Activated T-cell treated with anti-CD3 and anti-CD28 coated beads, Interleukin-2, amount 50 U/mL, for 1 hour (primary cell): Measurements from ENCODE around the gene KRT86.
A peak's percentile ranks its signal among the peaks of the same experiment; 100 is the strongest.

Experiments used
- DNase-seq: peaks from one replicate; pipeline ENCODE4 v3.0.0-alpha.2; 2020

The KRT86 gene

GRCh38 chr12:52317468-52318052 is 43.1 kb downstream of the KRT86 start:
- DNase-seq: no peak

DNA sequence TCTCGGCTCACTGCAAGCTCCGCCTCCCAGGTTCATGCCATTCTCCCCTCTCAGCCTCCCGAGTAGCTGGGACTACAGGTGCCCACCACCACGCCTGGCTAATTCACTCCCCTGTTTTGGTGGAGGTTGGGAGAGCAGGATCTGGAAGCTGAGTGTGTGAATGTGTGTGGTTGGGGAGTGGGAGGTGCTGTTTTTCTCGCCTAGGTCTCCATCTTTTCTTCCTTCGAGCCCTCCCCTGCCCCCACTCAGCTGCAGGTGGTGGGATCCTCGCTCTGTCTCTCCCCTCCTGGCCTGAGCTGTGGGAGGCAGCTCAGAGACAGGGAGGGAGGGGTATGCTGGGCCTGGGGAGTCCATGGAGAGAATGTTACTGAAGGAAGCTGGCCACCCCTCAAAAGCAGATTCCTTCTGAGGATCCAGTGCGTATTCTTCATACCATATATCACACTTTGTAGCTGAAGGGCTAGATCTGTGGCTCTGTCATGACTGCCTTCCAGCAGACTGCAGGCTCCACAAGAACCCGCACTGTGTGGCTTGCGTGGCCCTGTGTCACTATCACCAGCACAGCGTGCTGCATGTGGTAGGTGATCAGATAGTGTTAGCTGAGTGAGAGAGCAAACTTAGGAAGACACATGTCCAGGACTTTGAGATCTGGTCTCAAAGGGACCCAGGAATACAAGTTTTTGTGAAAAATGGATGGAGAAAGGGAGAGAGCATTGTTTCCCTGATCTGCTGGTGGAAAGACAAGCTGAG is 44.0 kb downstream of the KRT86 start:
- no peak for DNase-seq

DNA sequence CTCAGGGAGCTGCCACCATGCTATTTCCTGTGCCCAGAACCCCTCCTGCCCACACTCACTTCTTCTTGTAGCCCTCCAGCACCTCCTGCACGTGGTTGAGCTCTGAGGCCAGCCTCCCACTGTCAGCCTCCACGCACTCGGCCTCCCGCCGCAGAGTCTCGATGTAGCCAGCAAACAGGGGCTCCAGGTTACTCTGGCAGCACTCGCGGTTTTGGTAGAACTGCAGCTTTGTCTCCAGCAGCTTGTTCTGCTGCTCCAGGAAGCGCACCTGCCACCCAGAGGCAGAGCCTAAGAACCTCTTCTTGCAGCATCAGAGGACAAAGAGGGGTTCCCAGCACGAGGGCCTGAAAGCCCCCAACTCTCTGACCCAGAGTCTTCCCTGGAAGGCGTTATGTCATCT is 44.7 kb downstream of the KRT86 start:
- no peak for DNase-seq

- DNase-seq: no peak
These were observed 46.4 kb downstream of the KRT86 start, which contains the start of gene KRT83 for GRCh38 chr12:52320784-52321400. Gene KRT83, minus strand, starts transcription at chr12:52321398. Its CDS starts 63 bp downstream, at chr12:52321335.

- no peak for DNase-seq
These were observed 47.0 kb downstream of the KRT86 start for GRCh38 chr12:52321418-52321817.

DNA sequence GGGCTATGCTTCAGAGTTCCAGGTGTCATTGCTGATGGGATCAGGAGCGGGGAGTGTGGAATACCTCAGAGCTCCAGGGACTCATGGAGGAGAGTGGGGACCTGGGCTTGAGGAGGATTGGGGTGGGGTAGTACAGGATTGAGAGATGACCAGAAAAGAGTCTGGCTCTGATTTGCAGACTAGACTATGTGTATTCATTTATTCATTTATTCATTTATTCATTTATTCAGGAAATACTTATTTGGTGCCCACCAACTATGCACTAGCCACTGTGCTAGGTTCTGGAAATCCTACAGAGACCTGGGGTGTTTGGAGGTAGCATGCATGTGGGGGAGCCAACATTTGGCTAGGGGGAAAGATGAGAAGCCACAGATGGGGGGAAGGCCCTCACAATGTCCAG is 47.6 kb downstream of the KRT86 start:
- no peak for DNase-seq

DNA sequence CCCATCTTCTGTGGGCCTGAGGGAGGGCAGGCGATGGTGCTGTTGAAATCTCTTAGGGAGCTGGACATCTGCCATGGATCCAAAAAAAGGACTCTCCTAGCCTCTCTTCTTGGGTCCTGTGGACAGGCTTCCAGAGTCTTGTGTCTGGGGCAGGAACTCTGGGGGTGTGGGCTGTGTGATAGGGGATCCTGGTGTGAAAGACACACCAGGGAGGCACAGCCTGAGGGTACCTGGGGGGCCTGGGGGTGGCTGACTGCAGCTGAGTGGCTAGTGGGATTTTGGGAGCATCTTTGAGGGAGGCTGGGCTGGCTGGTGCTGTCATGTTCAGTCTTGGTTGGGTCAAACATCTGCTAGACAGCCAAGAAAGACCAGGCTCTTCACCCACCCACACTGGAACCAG is 48.6 kb downstream of the KRT86 start:
- DNase-seq: no peak

- no peak for DNase-seq
These were observed 49.1 kb downstream of the KRT86 start for GRCh38 chr12:52323416-52324152.

DNA sequence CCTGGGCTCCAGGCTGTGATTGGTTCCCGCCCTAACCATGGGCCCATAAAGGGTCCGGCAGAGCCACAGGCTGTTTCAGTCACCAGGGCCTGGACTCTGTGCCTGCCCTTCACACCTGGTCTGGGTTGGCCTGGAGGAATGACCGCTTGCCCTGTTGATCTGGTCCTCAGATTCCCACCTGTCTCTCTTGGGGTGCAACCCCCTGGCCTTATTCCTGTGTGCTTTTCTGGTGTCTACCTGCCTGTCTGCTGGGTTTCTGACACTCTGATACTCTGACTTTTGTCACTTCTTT is 49.7 kb downstream of the KRT86 start:
- DNase-seq: no peak

DNA sequence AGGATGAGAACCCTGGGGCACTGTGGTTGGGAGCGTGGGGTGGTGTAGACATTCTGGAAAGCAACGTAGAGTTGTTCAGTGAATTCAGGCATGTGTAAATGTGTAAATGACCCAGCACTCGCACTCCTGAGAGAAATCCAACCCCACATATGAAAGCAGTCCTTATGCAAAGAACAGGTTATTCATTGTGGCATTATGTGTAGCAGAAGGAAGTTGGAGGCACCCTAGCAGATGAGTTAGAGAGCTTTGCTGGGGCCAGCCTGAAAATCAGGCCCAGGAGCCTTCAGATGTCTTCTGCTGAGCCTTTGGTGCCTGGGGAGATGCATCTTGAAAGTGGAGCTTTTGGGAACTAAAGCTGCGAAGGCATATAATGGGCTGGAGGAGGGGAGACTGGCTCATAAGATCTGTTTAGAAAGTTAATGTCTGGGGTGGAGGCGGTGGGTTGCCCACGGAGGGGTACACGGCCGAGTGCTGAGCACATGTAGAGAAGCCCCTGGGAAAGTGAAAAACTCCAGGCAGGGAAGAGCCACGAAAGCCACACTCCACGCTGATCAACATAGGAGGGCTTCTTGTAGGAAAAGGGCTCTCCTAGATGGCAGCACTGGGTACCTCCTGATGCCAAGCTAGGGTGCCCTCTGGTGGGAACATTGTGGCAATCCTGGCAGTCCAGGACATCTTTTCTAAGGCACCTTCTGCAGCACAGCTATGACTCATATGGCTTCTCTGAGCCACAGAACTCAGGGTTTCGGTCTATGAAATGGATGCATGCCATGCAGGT is 52.8 kb downstream of the KRT86 start:
- DNase-seq: peak; percentile 71

- no peak for DNase-seq
These were observed 53.5 kb downstream of the KRT86 start for GRCh38 chr12:52327830-52328500.

- DNase-seq: no peak
These were observed 56.6 kb downstream of the KRT86 start for GRCh38 chr12:52331039-52331438.

DNA sequence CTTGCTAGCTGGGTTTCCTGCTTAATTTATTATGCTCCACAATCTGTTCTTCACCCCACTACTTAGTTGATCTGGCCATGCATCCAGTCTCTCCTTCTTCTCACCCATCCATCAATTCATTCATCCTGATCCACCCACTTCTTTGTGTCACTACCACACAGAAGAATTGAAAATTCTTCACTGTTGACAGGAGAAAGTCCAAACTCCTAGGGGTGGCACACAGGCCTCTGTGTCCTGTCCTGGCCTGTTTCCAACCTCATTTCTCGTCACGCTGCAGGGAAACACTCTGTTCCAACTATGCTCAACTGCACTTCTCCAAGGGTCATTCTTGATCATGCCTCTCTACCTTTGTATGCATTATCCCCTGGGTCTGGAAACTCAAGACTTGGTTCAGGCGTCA is 57.4 kb downstream of the KRT86 start:
- no peak for DNase-seq

DNA sequence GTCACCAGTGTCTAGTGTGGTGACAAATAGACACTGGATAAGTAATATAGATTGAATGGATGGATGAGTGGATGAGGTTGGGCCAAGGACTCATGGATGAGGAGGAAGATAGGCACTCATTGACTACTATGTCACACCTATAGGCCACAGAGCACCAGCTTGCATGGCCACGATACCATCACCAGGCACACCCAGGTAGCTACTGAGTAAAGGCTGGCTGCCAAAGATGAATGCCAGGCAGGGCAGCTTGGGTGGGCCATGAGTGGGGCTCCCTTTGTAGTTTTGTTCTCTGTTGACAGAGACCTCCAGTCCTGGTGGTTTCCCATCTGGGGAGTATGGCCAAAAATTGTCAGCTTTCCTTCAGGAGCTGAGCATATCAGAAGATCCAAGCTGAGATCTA is 57.9 kb downstream of the KRT86 start:
- DNase-seq: no peak

DNA sequence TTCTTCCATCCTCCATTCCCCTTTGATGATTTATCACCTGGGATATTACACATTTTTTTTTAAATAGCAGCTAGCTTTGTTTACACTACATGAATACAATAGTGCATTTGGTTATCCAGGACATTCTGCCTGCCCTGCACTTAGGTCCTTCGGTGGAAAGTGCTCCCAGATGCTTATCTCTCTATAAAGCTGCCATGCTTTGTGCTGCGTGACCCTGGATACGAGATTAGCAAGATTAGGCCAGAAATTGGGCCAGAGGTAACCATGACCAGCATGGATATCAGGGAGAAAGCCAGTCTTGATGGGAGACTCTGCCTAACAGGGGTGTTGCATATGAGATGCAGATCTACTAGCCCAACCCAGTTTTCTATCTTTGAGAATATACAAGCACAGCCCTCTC is 58.9 kb downstream of the KRT86 start:
- no peak for DNase-seq

- DNase-seq: no peak
These were observed 59.7 kb downstream of the KRT86 start for GRCh38 chr12:52334185-52334584.

DNA sequence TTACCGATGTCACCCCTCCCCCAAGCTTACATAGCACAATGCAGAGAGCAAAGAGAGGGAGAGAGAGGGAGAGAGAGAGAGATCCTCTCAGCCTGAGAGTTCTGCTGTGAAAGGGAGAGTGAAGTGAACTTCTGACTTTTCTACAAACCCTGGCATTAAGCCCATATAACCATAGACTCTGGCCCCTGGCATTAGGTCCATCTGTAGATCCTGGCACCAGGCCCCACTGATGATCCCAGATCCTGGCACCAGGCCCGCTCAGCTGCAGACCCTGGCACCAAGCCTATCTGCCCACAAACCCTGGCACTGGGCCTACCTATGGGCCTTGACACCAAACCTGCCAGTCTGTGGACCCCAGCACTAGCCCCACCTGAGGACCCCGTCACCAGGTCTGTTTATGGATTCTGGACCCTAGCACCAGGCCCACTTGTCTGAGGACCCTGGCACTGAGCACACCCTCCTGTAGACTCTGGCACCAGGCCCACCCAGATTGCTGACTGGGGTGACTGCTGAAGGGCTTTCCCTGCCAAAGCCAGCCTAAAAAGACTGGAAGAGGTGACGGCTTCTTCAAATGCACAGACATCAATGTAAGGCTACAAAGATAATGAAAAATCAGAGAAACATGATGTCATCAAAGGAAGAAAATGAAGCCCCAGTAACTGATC is 61.3 kb downstream of the KRT86 start:
- DNase-seq: no peak

DNA sequence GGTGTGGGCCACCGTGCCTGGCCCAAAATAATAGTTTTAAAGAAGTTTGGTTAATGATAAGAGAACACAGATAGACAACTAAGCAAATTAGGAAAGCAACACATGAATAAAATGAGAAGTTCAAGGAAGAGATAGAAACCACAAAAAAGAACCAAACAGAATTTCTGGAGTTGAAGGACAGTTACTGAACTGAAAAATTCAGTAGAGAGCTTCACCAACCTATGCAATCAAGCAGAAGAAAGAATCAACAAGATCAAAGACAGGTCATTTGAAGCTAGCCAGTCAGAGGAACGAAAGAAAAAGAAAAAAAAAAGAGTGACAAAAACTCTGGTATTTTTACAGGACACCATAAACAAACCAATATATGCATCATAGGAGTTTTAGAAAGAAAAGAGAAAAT is 62.2 kb downstream of the KRT86 start:
- DNase-seq: no peak

GRCh38 chr12:52337054-52337453 is 62.6 kb downstream of the KRT86 start:
- no peak for DNase-seq

DNA sequence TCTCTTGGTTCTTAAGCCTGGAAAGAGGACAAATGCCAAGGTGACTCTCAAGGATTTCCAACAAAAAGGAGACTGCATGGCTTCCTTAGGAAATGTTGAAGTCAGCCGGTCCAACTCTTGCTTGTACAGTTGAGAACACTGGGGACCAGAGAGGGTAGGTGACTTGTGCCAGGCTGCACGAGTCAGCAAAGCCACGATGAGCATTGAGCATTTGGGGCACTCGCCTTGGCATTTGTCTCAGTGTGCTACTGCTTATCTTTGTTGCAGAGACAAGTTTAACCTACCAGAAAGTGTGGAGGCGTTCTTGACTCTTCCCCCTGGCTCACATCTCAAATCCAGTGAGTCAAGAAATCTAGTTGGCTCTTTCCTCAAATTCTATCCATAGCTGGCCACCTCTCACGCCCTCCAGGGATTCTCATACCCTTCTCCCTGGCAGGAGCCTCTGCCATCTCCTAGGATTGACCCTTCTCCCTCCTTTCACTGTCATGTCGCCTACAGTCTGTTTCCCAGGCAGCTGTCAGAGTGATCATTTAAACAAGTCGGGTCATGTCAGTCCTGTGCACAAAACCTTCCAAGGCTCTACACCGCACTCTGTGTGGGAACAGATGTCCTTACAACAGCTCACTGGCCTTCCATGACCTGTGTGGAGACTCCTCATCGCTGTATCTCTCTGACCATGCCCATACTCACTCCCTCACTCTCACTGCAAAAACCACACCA is 64.0 kb downstream of the KRT86 start:
- DNase-seq: no peak

GRCh38 chr12:52341066-52341580 is 66.7 kb downstream of the KRT86 start:
- DNase-seq: no peak
